Lower lobe of right lung (tissue), 2 donors: ENCODE data around the gene RASGRP3. TPM values are rescaled to one million over a fixed set of nuclear protein-coding genes. Genes with fewer than 3 reads are reported as not detected.

Experiments used
- ATAC-seq, 2 donors: fragments of 200-7000 bp; cut with Tn5 transposase; one replicate each; pipeline ENCODE4 v1.9.1; 2020 to 2022; ENCODE audit warnings: mild to moderate bottlenecking in 2 of 2, moderate library complexity in 2 of 2
- DNase-seq: peaks from one replicate; pipeline ENCODE4 v3.0.0-alpha.2; 2020
- H3K27ac ChIP-seq: fragments of 200-600 bp; one replicate; pipeline ENCODE4 v1.8.0; 2022
- H3K27me3 ChIP-seq: fragments of 200-600 bp; one replicate; pipeline ENCODE4 v1.8.0; 2022; ENCODE audit warnings: low read depth
- H3K36me3 ChIP-seq: fragments of 200-600 bp; one replicate; pipeline ENCODE4 v1.8.0; 2022; ENCODE audit warnings: mild to moderate bottlenecking
- H3K4me1 ChIP-seq: fragments of 200-600 bp; one replicate; pipeline ENCODE4 v1.8.0; 2022
- H3K4me3 ChIP-seq: fragments of 200-600 bp; one replicate; pipeline ENCODE4 v1.8.0; 2022; ENCODE audit warnings: mild to moderate bottlenecking
- H3K9me3 ChIP-seq: fragments of 200-600 bp; one replicate; pipeline ENCODE4 v1.8.0; 2022
- intact Hi-C: fragments of 100-400 bp; cut with DNase I; formaldehyde crosslinking; loops from one replicate; pipeline ENCODE4 v1.11.0; 2022
- total RNA-seq: library from RNA; stranded (reverse); fragmentation: NEBNext Ultra II Directional; extraction: Animal tissue kit (Norgen Biotek cat#: 25700); gene quantifications from one replicate; pipeline ENCODE4 v1.2.1, GENCODE V29; 2021
- TF ChIP-seq, protein P1 (sequence below): fragments of 200-600 bp; IDR thresholded peaks from one replicate; pipeline ENCODE4 v1.8.0; 2022; ENCODE audit warnings: antibody characterized with exemption, mild to moderate bottlenecking
- donor health status: DM: no; HTN: yes; CAD: no; lungs with severe emphysema.

RASGRP3 gene
- total RNA-seq, 1 donor from 2014 or later: 13.7 TPM

DNA sequence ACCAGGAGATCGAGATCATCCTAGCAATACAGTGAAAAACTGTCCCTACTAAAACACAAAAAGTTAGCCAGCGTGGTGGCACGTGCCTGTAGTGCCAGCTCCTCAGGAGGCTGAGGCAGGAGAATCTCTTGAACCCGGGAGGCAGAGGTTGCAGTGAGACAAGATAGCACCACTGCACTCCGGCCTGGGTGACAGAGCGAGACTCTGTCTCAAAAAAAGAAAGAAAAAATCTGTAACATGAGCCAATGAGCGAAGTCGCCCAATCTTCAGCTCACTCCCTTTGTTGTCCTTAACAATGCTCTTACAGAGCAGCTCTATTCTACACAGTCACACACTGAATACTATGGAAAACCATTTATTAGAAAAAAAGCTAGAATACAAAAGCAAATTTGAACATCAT lies 100.6 kb downstream of the RASGRP3 start:
- Histone ChIP-seq H3K4me3 (no peak overlapping the region), H3K4me1 (peaks cover 11% of the 10 kb centered on the region), H3K27ac (no peak overlapping the region), H3K27me3 (no peaks in the 10 kb centered on the region), H3K36me3 (no peaks in the 10 kb centered on the region), H3K9me3 (no peaks in the 10 kb centered on the region)
- ATAC-seq (no peak), DNase-seq (no peak)
- TF ChIP-seq, protein P1, sequence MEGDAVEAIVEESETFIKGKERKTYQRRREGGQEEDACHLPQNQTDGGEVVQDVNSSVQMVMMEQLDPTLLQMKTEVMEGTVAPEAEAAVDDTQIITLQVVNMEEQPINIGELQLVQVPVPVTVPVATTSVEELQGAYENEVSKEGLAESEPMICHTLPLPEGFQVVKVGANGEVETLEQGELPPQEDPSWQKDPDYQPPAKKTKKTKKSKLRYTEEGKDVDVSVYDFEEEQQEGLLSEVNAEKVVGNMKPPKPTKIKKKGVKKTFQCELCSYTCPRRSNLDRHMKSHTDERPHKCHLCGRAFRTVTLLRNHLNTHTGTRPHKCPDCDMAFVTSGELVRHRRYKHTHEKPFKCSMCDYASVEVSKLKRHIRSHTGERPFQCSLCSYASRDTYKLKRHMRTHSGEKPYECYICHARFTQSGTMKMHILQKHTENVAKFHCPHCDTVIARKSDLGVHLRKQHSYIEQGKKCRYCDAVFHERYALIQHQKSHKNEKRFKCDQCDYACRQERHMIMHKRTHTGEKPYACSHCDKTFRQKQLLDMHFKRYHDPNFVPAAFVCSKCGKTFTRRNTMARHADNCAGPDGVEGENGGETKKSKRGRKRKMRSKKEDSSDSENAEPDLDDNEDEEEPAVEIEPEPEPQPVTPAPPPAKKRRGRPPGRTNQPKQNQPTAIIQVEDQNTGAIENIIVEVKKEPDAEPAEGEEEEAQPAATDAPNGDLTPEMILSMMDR: no peak
- intact Hi-C loops: no loop called here

DNA sequence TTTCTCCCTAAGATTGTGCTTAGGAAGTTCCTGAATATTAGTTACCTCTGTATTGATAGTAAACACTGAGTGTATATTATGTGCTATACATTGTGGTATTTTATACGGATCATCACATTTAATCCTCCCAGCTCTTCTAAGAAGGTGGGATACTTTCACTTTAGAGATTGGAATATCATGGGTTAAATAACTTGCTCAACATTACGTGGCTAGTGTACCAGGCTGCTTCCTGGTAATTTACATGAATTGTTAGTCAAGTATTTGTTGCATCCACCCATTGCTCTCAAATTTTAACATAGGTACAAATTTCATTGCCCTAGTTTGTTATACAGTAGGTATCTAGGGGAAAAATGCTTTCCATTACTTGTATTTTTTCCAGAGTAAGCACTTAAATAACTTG lies 101.2 kb downstream of the RASGRP3 start:
- H3K9me3 ChIP-seq: no peaks in the 10 kb centered on the region
- no peaks in the 10 kb centered on the region for H3K36me3 ChIP-seq
- no peak overlapping the region for H3K4me3 ChIP-seq
- TF ChIP-seq, protein P1: no peak
- no peaks in the 10 kb centered on the region for H3K27me3 ChIP-seq
- peaks cover 13% of the 10 kb centered on the region for H3K4me1 ChIP-seq
- ATAC-seq (no peak), DNase-seq (no peak)
- intact Hi-C loops: no loop called here
- H3K27ac ChIP-seq: no peak overlapping the region

DNA sequence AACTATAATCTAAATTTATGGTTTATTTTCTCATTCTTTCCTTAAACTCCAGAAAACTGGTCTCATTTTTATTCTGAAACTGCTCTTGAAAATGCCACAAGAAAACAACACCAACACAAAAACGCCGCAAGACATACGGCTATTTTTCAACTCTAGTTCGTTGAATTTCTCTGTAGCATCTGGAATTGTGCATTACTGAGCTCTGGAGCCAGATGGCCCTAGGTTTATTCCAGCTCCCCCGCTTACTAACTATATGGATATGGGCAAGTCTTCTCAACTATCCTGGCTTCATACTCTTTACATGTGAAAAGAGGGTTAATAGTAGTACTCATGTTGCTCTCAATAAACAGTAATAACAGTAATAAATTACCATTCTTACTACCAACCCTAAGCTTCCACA lies 102.8 kb downstream of the RASGRP3 start:
- H3K4me1 ChIP-seq: peaks cover 20% of the 10 kb centered on the region
- H3K27ac ChIP-seq: no peak overlapping the region
- H3K4me3 ChIP-seq: no peak overlapping the region
- TF ChIP-seq, protein P1: no peak
- peaks cover 8% of the 10 kb centered on the region for H3K36me3 ChIP-seq
- ATAC-seq: no peak
- no peaks in the 10 kb centered on the region for H3K27me3 ChIP-seq
- no peak for DNase-seq
- no peaks in the 10 kb centered on the region for H3K9me3 ChIP-seq
- intact Hi-C loops: no loop called here

DNA sequence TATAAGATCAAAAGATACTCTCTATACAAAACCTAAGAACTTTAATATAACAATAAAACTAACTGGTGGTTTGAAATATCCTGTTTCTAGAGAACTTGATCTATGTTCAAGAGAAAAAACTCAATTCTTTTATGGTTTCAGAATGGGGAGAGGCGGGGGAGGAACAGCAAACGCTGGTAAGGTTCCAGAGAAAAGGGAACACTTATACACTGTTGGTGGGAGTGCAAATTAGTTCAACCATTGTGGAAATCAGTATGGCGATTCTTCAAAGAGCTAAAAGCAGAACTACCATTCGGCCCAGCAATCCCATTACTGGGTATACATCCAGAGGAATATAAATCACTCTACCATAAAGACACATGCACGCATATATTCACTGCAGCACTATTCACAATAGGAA lies 105.4 kb downstream of the RASGRP3 start:
- no peaks in the 10 kb centered on the region for H3K27me3 ChIP-seq
- ATAC-seq (no peak), DNase-seq (no peak)
- no peak overlapping the region for H3K4me3 ChIP-seq
- no peak overlapping the region for H3K27ac ChIP-seq
- peaks cover 35% of the 10 kb centered on the region for H3K36me3 ChIP-seq
- H3K9me3 ChIP-seq: no peaks in the 10 kb centered on the region
- peaks cover 20% of the 10 kb centered on the region for H3K4me1 ChIP-seq
- TF ChIP-seq, protein P1: no peak
- intact Hi-C loops: no loop called here

DNA sequence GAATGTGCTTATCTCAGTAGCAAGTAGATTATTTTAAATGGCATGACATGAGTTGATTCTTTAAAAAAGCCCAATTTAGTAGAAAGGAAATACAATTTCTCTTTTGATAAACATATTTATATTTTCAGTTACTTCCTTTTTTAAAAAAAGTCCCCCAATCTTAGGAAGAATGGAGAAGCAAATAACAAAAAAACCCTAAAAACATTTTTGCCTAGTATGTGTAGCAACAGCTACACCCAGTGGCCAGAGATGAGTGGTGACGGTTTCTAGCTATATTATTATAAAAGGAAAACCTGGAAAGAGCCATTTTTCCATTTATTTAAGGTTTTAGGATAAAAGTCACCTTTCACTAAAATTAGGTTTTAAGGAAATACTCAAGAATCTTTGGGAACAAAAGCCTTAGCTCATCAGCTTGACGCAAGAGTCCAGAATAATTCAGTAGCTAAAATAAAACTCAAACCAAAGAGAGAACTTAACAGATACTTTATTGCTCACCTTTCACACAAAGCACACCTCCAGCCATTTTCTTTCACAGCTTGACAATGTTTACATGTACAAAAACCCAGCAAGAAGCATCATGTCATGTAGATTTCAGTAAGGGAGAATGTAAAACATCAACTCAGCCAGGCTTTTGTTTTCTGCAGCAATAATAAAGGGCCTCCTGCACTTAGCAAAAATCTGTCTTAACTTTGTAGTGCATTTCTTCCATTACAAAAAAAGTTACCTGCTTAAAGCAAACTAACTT lies 106.9 kb downstream of the RASGRP3 start:
- no peaks in the 10 kb centered on the region for H3K27me3 ChIP-seq
- H3K27ac ChIP-seq: no peak overlapping the region
- TF ChIP-seq, protein P1: peak; percentile 77
- H3K36me3 ChIP-seq: peaks cover 50% of the 10 kb centered on the region
- H3K9me3 ChIP-seq: no peaks in the 10 kb centered on the region
- ATAC-seq (peak in 1 of 2 donors; percentile 58), DNase-seq (no peak)
- intact Hi-C loops: no loop called here
- H3K4me3 ChIP-seq: no peak overlapping the region
- H3K4me1 ChIP-seq: peaks cover 16% of the 10 kb centered on the region
